Endothelial cell of umbilical vein (primary cell): ENCODE data around the gene DIAPH2. TPM values are rescaled to one million over a fixed set of nuclear protein-coding genes. Genes with fewer than 3 reads are reported as not detected.

ENCODE experiments used
- BruUV-seq: library from RNA; stranded (reverse); fragments of 400-500 nt; replicated peaks from 2 replicates; lab custom pipeline; 2021; lab: Mats Ljungman, UMichigan
- CTCF ChIA-PET: fragments of 300-600, 350-600 bp; sonication (Branson Sonifier 250); formaldehyde crosslinking; loops from one replicate; lab custom pipeline; 2021; ENCODE audit warnings: antibody characterized with exemption, inconsistent platforms; lab: Charles Lee
- POLR2A ChIA-PET: fragments of 300-600, 350-600 bp; sonication (Branson Sonifier 250); formaldehyde crosslinking; loops from one replicate; lab custom pipeline; 2021; ENCODE audit warnings: antibody characterized with exemption, inconsistent platforms; lab: Charles Lee
- DNase-seq: peaks from one replicate; pipeline ENCODE4 v3.0.0-alpha.2; 2011; ENCODE audit warnings: low read depth, low spot score
- FAIRE-seq: peaks from 2 replicates; lab custom pipeline; 2011; peaks lifted over from hg19 to GRCh38; lab: Jason Lieb, UNC
- H2AFZ ChIP-seq: 2 replicates; pipeline ENCODE4 v1.6.0; 2012; ENCODE audit warnings: low read depth, low read length, control low read depth, inconsistent platforms
- H3K27ac ChIP-seq: 2 replicates; pipeline ENCODE4 v1.5.1; 2011; ENCODE audit warnings: low read depth, mild to moderate bottlenecking, control low read depth, low read length, moderate library complexity; ENCODE audit not compliant: insufficient read depth
- H3K27me3 ChIP-seq, 2 experiments: 2 replicates each; pipeline versions ENCODE4 v1.6.0 to v1.6.1; 2011; ENCODE audit warnings: low read length in 2 of 2, mixed read lengths in 1 of 2; ENCODE audit not compliant: control insufficient read depth in 2 of 2, insufficient read depth in 2 of 2
- H3K36me3 ChIP-seq, 2 experiments: 2 replicates in 1 of 2; 3 replicates in 1 of 2; pipeline ENCODE4 v1.5.1; 2011; ENCODE audit warnings: low read length in 2 of 2, mild to moderate bottlenecking in 1 of 2, moderate library complexity in 1 of 2; ENCODE audit not compliant: control insufficient read depth in 2 of 2, insufficient read depth in 2 of 2; ENCODE audit errors: extremely low read depth in 1 of 2
- H3K4me1 ChIP-seq: 3 replicates; pipeline ENCODE4 v1.5.1; 2011; ENCODE audit warnings: mild to moderate bottlenecking, low read length; ENCODE audit not compliant: control insufficient read depth, insufficient read depth; ENCODE audit errors: extremely low read depth
- H3K4me2 ChIP-seq: 2 replicates; pipeline ENCODE4 v1.6.1; 2011; ENCODE audit warnings: low read length, control low read depth, mixed read lengths; ENCODE audit not compliant: insufficient read depth
- H3K4me3 ChIP-seq, 3 experiments: fragments of 200-600 bp in 1 of 3; sonication (generic), shearing (Covaris generic) in 1 of 3; replicated peaks in 1 of 3; 2 replicates each; pipeline ENCODE4 v1.5.1; 2011 to 2016; ENCODE audit warnings: control low read depth in 3 of 3, low read length in 3 of 3, mild to moderate bottlenecking in 2 of 3, inconsistent platforms in 1 of 3, low read depth in 1 of 3, moderate library complexity in 1 of 3; ENCODE audit not compliant: insufficient read depth in 1 of 3
- H3K79me2 ChIP-seq: 2 replicates; pipeline ENCODE4 v1.6.0; 2012; ENCODE audit warnings: low read length, inconsistent platforms; ENCODE audit not compliant: control insufficient read depth, insufficient read depth
- H3K9ac ChIP-seq: replicated peaks from 2 replicates; pipeline ENCODE3; 2011; ENCODE audit warnings: low read length, control low read depth; ENCODE audit not compliant: insufficient read depth; ENCODE audit errors: extremely low read depth
- H3K9me1 ChIP-seq: replicated peaks from 3 replicates; pipeline ENCODE4 v1.6.0; 2011; ENCODE audit warnings: mild to moderate bottlenecking, low read length; ENCODE audit not compliant: control insufficient read depth, insufficient read depth; ENCODE audit errors: extremely low read depth
- H3K9me3 ChIP-seq: replicated peaks from 2 replicates; pipeline ENCODE4 v1.5.1; 2012; ENCODE audit warnings: low read length, inconsistent platforms; ENCODE audit not compliant: control insufficient read depth, insufficient read depth
- H4K20me1 ChIP-seq: replicated peaks from 2 replicates; pipeline ENCODE3; 2011; ENCODE audit warnings: mild to moderate bottlenecking, low read length; ENCODE audit not compliant: control insufficient read depth, insufficient read depth; ENCODE audit errors: extremely low read depth
- CTCF ChIP-seq, 2 donors: IDR thresholded peaks; 1 replicate in 1 of 2; 2 replicates in 1 of 2; pipeline ENCODE4 v1.5.1; 2011; ENCODE audit warnings: low read length in 2 of 2, mild to moderate bottlenecking in 2 of 2, moderate library complexity in 2 of 2, control low read depth in 1 of 2, inconsistent platforms in 1 of 2, low read depth in 1 of 2; ENCODE audit not compliant: insufficient read depth in 1 of 2; ENCODE audit errors: extremely low read depth in 1 of 2
- EZH2 ChIP-seq: IDR thresholded peaks from 2 replicates; pipeline ENCODE4 v1.6.1; 2012; ENCODE audit warnings: borderline replicate concordance, low read depth, mild to moderate bottlenecking, moderate library complexity, low read length, inconsistent platforms; ENCODE audit not compliant: severe bottlenecking
- FOS ChIP-seq: IDR thresholded peaks from 2 replicates; pipeline ENCODE4 v1.6.1; 2011; ENCODE audit warnings: mild to moderate bottlenecking, low read length, moderate library complexity, borderline replicate concordance; ENCODE audit not compliant: insufficient read depth
- GATA2 ChIP-seq: IDR thresholded peaks from 2 replicates; pipeline ENCODE4 v1.7.0; 2011; ENCODE audit warnings: low read depth, mild to moderate bottlenecking, moderate library complexity, mixed read lengths, low read length; ENCODE audit not compliant: insufficient read length, insufficient read depth
- JUN ChIP-seq: IDR thresholded peaks from 2 replicates; pipeline ENCODE4 v1.6.1; 2011; ENCODE audit warnings: borderline replicate concordance, low read depth; ENCODE audit not compliant: insufficient read length, insufficient read depth
- MAX ChIP-seq: IDR thresholded peaks from 2 replicates; pipeline ENCODE4 v1.6.1; 2011; ENCODE audit not compliant: insufficient read depth, insufficient read length
- MYC ChIP-seq: IDR thresholded peaks from one replicate; pipeline ENCODE4 v1.6.1; 2011; ENCODE audit warnings: mild to moderate bottlenecking, low read depth, low read length
- POLR2A ChIP-seq: IDR thresholded peaks from 2 replicates; pipeline ENCODE4 v1.6.1; 2012; ENCODE audit warnings: low read depth, mild to moderate bottlenecking, control low read depth, low read length
- POLR2AphosphoS5 ChIP-seq: IDR thresholded peaks from 2 replicates; pipeline ENCODE4 v1.6.1; 2012; ENCODE audit warnings: low read depth, mild to moderate bottlenecking, control low read depth, low read length, moderate library complexity; ENCODE audit not compliant: insufficient read depth
- dilution Hi-C: fragments of 300-500 bp; cut with MboI; formaldehyde crosslinking; loops from one replicate; pipeline ENCODE4 v1.15.0; 2019; ENCODE audit warnings: low sequenced_read_pairs; ENCODE audit not compliant: extremely low pct_ligation_motif_present
- intact Hi-C: fragments of 100-400 bp; cut with micrococcal nuclease; formaldehyde crosslinking; loops from one replicate; pipeline ENCODE4 v1.10.0; 2022
- polyA plus RNA-seq, 4 experiments: library from polyadenylated mRNA; depleted of rRNA in 3 of 4; stranded (reverse) in 3 of 4; unstranded in 1 of 4; fragments of >200 nt; gene quantifications; 2 replicates each; pipeline versions ENCODE4 v1.2.1 to v1.2.3, GENCODE V29; 2011 to 2012; ENCODE audit warnings: missing spikeins in 1 of 4
- total RNA-seq: library from RNA; stranded (reverse); gene quantifications from 2 replicates; pipeline ENCODE4 v1.2.3, GENCODE V29; 2021

DIAPH2 gene
- total and polyA plus RNA-seq, 2 donors (not counting 3 experiments of a cell fraction or from before 2014, with no cell fraction given): 3.0 to 30.0 TPM

GRCh38 chrX:97030463-97030862 lies 345.8 kb downstream of the DIAPH2 start:
- DNase-seq (no peak), FAIRE-seq (no peak)
- intact Hi-C loops: no loop called here
- Histone ChIP-seq H3K4me2 (no peak overlapping the region), H3K4me1 (peaks cover 7% of the 10 kb centered on the region), H3K9me1 (no peaks in the 10 kb centered on the region), H3K27me3 (no peaks in the 10 kb centered on the region), H4K20me1 (no peaks in the 10 kb centered on the region), H3K27ac (no peak overlapping the region), H3K79me2 (no peaks in the 10 kb centered on the region), H3K4me3 (no peak overlapping the region), H2AFZ (no peak overlapping the region), H3K36me3 (no peaks in the 10 kb centered on the region), H3K9ac (no peak overlapping the region), H3K9me3 (no peaks in the 10 kb centered on the region)
- BruUV-seq: no TSS peak
- dilution Hi-C loops: no loop called here
- POLR2A ChIA-PET: no interaction called here
- CTCF ChIA-PET: no interaction called here
- TF ChIP-seq EZH2 (no peak), GATA2 (no peak), JUN (no peak), MYC (no peak), POLR2A (no peak), FOS (no peak), POLR2AphosphoS5 (no peak), CTCF (IDR thresholded peaks at IDR 0.05; ENCODE audit: extremely low read depth in 1 of 2, insufficient read depth in 1 of 2, low read depth in 1 of 2, low read length in 2 of 2) (no peak), MAX (no peak)
